ENCODE results near the gene AMFR. TPM values are rescaled to one million over a fixed set of nuclear protein-coding genes. Genes with fewer than 3 reads are reported as not detected.

AMFR gene
- total RNA-seq, 2 experiments from 2014 or later = 35.9 to 41.6 TPM

DNA sequence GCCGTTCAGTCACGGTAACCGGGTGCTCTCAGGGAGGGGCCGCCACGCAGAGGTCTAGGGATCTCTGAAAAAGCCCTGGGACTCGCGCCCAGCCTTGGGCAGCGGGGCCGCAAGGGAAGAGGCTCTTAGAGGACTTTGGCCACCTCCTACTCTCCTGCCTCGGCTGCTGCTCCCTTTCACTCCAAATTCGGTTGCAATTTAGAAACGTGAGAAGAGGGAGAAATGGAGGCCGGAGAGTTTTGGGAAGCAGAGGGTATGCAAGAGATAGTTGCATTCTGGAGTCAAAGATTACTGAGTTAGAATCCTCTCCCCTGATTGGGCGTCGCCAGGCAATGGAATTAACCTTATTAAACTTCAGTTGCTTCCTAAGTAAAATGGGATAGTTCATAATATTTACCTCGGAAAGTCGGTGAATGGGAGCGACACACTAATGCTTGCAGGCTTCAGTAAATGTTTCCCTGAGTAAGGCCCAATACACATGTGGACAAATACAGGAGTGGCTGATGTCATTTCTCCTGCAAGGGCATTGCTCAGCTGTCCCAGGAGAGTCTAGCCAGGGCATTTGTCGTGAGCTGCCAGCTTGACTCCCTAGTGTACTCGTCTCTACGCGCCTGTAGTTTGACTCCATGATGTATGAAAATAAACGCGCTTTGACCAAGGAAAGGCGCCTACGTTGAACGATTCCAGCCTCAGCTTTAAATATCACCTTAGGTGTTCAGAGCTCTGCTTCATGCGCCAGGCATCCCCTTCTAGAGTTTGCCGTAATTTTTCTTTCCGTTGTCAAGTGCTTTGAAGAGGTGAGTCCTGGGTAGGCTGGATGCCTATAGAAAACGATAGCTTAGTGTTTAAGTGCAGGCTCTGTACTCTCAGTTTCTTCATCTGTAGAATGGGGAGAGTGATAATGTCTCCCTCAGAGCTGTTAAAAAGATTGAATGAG lies 26.7 kb upstream of the AMFR start:
- Mint-ChIP-seq H3K4me1 (ENCODE audit: low read depth) (peaks cover 43% of the 10 kb centered on the region), H3K4me3 (peak overlapping the region; percentile 80), H3K27me3 (no peaks in the 10 kb centered on the region), H3K9me3 (no peaks in the 10 kb centered on the region), H3K36me3 (ENCODE audit: low read depth) (peaks cover 53% of the 10 kb centered on the region), H3K27ac (peak overlapping the region; percentile 92)
- DNase-seq (peak; percentile 17), ATAC-seq (peak; percentile 32)
- ChIA-PET POLR2A (interaction anchor here (0.6 to 1.8 kb wide), 8 partner anchors 14 to 97 kb away, joined by 3 to 5 read pairs (median 4); no protein-coding TSS in a partner anchor), CTCF (interaction anchor here (1.0 to 1.8 kb wide), 4 partner anchors 8 to 257 kb away, joined by 3 to 5 read pairs (median 4); no protein-coding TSS in a partner anchor)
- intact Hi-C loops (cut with micrococcal nuclease) = no loop called here
- TF ChIP-seq, protein P1, sequence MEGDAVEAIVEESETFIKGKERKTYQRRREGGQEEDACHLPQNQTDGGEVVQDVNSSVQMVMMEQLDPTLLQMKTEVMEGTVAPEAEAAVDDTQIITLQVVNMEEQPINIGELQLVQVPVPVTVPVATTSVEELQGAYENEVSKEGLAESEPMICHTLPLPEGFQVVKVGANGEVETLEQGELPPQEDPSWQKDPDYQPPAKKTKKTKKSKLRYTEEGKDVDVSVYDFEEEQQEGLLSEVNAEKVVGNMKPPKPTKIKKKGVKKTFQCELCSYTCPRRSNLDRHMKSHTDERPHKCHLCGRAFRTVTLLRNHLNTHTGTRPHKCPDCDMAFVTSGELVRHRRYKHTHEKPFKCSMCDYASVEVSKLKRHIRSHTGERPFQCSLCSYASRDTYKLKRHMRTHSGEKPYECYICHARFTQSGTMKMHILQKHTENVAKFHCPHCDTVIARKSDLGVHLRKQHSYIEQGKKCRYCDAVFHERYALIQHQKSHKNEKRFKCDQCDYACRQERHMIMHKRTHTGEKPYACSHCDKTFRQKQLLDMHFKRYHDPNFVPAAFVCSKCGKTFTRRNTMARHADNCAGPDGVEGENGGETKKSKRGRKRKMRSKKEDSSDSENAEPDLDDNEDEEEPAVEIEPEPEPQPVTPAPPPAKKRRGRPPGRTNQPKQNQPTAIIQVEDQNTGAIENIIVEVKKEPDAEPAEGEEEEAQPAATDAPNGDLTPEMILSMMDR (IDR thresholded peaks at IDR 0.05) = no peak

DNA sequence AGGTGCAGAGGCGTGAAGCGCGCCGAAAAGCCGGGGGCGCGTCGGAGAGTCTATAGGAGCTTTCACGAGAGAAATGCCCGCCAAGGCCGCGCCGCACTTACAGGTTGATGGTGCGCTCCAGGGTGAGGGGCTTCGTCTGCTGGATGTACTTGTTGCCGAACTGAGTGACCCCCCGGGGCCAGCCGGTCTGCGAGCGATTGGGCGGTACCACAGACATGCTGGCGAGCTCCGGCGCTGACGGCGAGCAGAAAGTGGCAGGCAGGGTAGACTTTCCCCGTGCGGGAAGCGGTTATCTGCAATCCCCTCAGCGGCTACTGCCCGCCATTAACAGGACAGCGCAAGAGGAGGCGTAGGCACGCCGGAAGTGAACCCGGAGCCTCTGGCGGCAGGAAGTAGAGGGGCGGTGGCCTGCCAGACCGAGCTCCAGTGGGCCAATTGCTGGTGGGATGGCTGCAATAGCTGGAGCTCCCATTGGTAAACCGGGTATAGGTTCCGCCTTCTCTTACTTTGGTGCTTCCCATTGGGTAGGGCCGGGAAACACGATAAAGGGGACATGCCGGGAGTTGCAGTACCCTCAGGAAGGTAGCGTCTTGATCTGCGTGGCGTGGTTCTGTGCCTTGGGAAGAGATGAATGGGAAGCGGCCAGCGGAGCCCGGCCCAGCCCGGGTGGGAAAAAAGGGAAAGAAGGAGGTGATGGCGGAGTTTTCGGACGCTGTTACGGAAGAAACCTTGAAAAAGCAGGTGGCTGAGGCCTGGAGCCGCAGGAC lies 25.8 kb upstream of the AMFR start, which contains the start of the genes NUDT21 and OGFOD1:
NUDT21 (minus strand) TSS at position 347 of the 767 bp plus-strand sequence; CDS start at position 217, 130 bp downstream.
OGFOD1 (plus strand) TSS at position 569 of the 767 bp plus-strand sequence; CDS start at position 628, 59 bp downstream.
- TF ChIP-seq, protein P1 (IDR thresholded peaks at IDR 0.05) = no peak
- H3K4me1 Mint-ChIP-seq (ENCODE audit: low read depth) = peaks cover 45% of the 10 kb centered on the region
- H3K4me3 Mint-ChIP-seq = peak within 1 kb of the TSS; percentile 80
- ATAC-seq = peak; percentile 99
- ChIA-PET CTCF (interaction anchor here (1.0 to 1.8 kb wide), 4 partner anchors 9 to 258 kb away, joined by 3 to 5 read pairs (median 4); no protein-coding TSS in a partner anchor), POLR2A (interaction anchor here (1.8 kb wide), 1 partner anchor 13 kb away, joined by 5 read pairs; no protein-coding TSS in a partner anchor)
- peaks cover 48% of the 10 kb centered on the region for H3K36me3 Mint-ChIP-seq (ENCODE audit: low read depth)
- intact Hi-C loops (cut with micrococcal nuclease) = no loop called here
- peak; percentile 95 for DNase-seq
- H3K27me3 Mint-ChIP-seq = no peaks in the 10 kb centered on the region
- peak within 1 kb of the TSS; percentile 92 for H3K27ac Mint-ChIP-seq
- no peaks in the 10 kb centered on the region for H3K9me3 Mint-ChIP-seq

DNA sequence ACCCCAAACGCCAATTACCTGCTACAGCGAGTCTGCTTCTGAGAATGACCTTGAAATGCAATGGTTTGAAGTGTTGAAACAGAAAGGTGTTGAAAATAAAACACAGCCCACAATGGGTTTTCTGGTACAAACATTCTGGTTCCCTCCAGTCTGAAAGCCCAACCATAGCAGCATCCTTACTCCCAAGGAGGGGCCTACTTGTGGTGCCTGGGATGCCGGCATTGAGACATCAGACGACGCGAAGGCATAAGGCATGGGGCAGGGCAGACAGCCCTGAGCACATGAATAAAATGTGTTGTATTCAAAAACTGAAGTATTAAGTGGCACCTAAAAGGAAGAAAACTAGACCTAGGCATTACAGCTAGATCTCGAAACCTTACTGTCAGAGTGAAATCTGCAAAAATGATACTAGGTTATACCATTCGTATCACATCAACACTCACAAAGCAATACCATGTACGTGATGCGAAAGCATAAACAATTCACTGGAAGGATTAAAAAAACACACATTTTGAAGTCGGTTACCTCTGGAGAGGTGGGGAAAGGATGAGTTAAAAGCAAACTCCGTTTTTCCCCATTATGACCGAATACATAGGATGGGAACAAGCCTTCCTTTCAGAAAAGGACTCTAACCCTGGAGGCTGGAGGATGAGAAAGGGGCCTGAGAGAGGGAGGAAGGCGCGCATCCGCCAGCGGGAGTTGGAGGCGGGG lies 25.1 kb upstream of the AMFR start:
- DNase-seq = no peak
- intact Hi-C loops (cut with micrococcal nuclease) = no loop called here
- Mint-ChIP-seq H3K27ac (peak overlapping the region; percentile 92), H3K27me3 (no peaks in the 10 kb centered on the region), H3K4me3 (peak overlapping the region; percentile 80), H3K36me3 (ENCODE audit: low read depth) (peaks cover 43% of the 10 kb centered on the region), H3K9me3 (no peaks in the 10 kb centered on the region), H3K4me1 (ENCODE audit: low read depth) (peaks cover 43% of the 10 kb centered on the region)
- ATAC-seq = no peak
- ChIA-PET POLR2A (interaction anchor here (1.8 kb wide), 1 partner anchor 12 kb away, joined by 5 read pairs; no protein-coding TSS in a partner anchor), CTCF (interaction anchor here (1.2 to 1.8 kb wide), 3 partner anchors 10 to 259 kb away, joined by 3 to 5 read pairs (median 5); no protein-coding TSS in a partner anchor)
- TF ChIP-seq, protein P1 (IDR thresholded peaks at IDR 0.05) = no peak

DNA sequence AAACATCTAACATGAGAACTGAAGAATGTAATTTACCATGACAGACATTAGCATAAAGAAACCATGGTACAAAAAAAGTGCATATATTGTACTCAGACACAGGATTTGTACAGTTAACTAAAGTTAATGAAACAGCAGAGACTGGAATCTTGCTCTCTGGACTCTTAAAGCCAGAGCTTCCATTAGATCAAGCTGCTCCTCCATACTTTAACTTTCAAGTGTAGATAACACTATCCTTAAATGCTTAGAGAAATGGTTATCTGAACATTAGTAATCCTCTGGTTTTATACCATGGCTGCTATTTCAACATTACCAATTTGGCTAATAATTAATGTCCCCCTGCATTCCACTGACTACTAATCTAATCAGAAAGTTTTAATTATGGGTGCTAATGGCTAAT lies 22.7 kb upstream of the AMFR start:
- peak overlapping the region; percentile 37 for H3K4me3 Mint-ChIP-seq
- ATAC-seq = no peak
- H3K4me1 Mint-ChIP-seq (ENCODE audit: low read depth) = peaks cover 40% of the 10 kb centered on the region
- no peak for DNase-seq
- H3K36me3 Mint-ChIP-seq (ENCODE audit: low read depth) = peaks cover 44% of the 10 kb centered on the region
- no peaks in the 10 kb centered on the region for H3K27me3 Mint-ChIP-seq
- TF ChIP-seq, protein P1 (IDR thresholded peaks at IDR 0.05) = no peak
- H3K9me3 Mint-ChIP-seq = no peaks in the 10 kb centered on the region
- ChIA-PET CTCF (interaction anchor here (0.9 kb wide), 1 partner anchor 47 kb away, joined by 3 read pairs; no protein-coding TSS in a partner anchor), POLR2A (interaction anchor here (1.2 kb wide), 1 partner anchor 498 kb away, joined by 3 read pairs; no protein-coding TSS in a partner anchor)
- peak overlapping the region; percentile 85 for H3K27ac Mint-ChIP-seq
- intact Hi-C loops (cut with micrococcal nuclease) = no loop called here

Data from activated CD8-positive, alpha-beta T cell treated with anti-CD3 and anti-CD28 coated beads for 36 hours (primary cell).